Chondrocyte (in vitro differentiated cells): Measurements from ENCODE around the gene CCT5. TPM values are rescaled to one million over a fixed set of nuclear protein-coding genes. Genes with fewer than 3 reads are reported as not detected.
"Not testable (repeated sequence)": the region's sequence is repeated elsewhere in the genome, so short reads cannot be mapped to it uniquely, and the experiment has no call there.

Experiments
- DNase-seq: peaks from one replicate; pipeline ENCODE4 v3.0.0; 2021; ENCODE audit warnings: mixed read lengths, low spot score
- H3K27ac Mint-ChIP-seq: one replicate; pipeline ENCODE4 v1.8.0; 2021; ENCODE audit warnings: mild to moderate bottlenecking, moderate library complexity, mixed read lengths; ENCODE audit not compliant: unreplicated experiment
- H3K27me3 Mint-ChIP-seq: 2 replicates; pipeline ENCODE4 v1.8.0; 2021; ENCODE audit warnings: low read depth, mixed read lengths
- H3K36me3 Mint-ChIP-seq: 2 replicates; pipeline ENCODE4 v1.8.0; 2021; ENCODE audit warnings: low read depth, mixed read lengths
- H3K4me1 Mint-ChIP-seq: 2 replicates; pipeline ENCODE4 v1.8.0; 2021; ENCODE audit warnings: low read depth, mild to moderate bottlenecking, mixed read lengths
- H3K4me3 Mint-ChIP-seq: one replicate; pipeline ENCODE4 v1.8.0; 2021; ENCODE audit warnings: mild to moderate bottlenecking, moderate library complexity, mixed read lengths; ENCODE audit not compliant: unreplicated experiment
- H3K9me3 Mint-ChIP-seq: 2 replicates; pipeline ENCODE4 v1.8.0; 2021; ENCODE audit warnings: low read depth, mixed read lengths
- total RNA-seq: library from RNA; stranded (reverse); gene quantifications from 3 replicates; pipeline ENCODE4 v1.2.1, GENCODE V29; 2021
- TF ChIP-seq, protein P1 (sequence below): fragments of 200-600 bp; sonication (generic); IDR thresholded peaks from 2 replicates; pipeline ENCODE4 v1.5.0; 2021; ENCODE audit warnings: antibody characterized with exemption, mild to moderate bottlenecking, moderate library complexity

CCT5 gene
- total RNA-seq, 1 donor from 2014 or later = 161 TPM

DNA sequence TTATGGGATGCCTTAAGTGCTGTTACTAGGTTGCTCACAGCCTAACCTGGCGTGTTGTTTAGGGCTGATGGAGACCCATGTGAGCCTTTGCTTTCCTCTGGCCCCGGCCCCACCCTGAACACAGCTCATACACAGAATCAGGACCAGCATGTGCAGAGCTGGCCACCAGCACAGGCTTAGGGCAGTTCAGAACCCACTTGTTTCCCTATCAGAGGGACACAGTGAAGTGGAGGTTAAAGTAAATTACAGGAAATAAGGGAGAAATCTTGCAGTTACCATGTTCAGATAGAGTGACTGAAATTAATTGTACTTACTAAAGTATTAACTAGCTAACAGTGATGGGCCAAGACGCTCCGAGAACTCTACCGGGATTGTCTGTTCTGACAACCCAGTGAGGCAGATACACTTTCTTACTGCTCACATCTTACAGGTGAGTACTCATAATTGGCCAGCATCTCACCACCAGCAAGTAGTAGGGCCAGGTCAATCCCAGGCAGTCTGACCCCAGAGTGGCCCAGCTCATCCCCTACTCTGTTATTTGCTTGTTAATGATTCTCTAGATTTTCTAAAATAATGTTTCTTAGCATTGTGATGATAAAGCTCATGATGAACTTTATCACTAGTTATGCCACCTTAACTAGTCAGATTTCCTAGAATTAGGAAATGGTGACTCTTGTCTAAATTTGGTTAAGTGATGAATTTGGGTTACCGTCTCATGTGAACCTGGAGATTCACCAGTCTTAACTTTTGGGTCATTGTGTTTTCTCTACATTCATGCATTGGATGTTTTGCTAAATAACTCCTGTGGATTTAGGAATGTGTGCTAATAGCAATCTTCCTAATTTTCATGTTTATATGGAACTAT lies 15.4 kb downstream of the CCT5 start:
- Mint-ChIP-seq H3K27ac (no peak overlapping the region), H3K4me1 (peaks cover 18% of the 10 kb centered on the region), H3K27me3 (no peaks in the 10 kb centered on the region), H3K36me3 (peaks cover 25% of the 10 kb centered on the region), H3K4me3 (no peak overlapping the region), H3K9me3 (no peaks in the 10 kb centered on the region)
- no peak for DNase-seq
- TF ChIP-seq, protein P1, sequence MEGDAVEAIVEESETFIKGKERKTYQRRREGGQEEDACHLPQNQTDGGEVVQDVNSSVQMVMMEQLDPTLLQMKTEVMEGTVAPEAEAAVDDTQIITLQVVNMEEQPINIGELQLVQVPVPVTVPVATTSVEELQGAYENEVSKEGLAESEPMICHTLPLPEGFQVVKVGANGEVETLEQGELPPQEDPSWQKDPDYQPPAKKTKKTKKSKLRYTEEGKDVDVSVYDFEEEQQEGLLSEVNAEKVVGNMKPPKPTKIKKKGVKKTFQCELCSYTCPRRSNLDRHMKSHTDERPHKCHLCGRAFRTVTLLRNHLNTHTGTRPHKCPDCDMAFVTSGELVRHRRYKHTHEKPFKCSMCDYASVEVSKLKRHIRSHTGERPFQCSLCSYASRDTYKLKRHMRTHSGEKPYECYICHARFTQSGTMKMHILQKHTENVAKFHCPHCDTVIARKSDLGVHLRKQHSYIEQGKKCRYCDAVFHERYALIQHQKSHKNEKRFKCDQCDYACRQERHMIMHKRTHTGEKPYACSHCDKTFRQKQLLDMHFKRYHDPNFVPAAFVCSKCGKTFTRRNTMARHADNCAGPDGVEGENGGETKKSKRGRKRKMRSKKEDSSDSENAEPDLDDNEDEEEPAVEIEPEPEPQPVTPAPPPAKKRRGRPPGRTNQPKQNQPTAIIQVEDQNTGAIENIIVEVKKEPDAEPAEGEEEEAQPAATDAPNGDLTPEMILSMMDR = no peak

DNA sequence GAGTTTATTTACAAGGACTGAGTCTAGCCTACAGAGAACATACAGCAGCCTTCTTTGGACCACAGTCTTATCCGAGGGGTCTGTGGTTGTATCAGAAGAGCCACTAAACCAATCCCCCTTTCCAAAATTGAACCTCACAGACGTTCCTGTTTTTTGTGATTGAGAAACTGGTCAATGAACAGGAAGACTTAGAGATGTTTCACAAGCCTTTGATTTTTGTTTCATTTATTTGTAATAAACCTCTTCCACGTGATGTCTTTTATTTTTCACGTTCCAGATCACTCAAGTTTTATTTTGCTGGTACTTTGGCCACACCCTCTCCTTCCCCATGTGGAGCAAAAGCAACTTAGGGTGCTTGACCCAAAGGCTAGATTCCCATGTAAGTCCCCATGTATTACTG lies 16.1 kb downstream of the CCT5 start:
- no peak overlapping the region for H3K27ac Mint-ChIP-seq
- H3K36me3 Mint-ChIP-seq = peaks cover 21% of the 10 kb centered on the region
- no peaks in the 10 kb centered on the region for H3K27me3 Mint-ChIP-seq
- peaks cover 18% of the 10 kb centered on the region for H3K4me1 Mint-ChIP-seq
- no peaks in the 10 kb centered on the region for H3K9me3 Mint-ChIP-seq
- DNase-seq = no peak
- no peak overlapping the region for H3K4me3 Mint-ChIP-seq
- TF ChIP-seq, protein P1 = no peak

DNA sequence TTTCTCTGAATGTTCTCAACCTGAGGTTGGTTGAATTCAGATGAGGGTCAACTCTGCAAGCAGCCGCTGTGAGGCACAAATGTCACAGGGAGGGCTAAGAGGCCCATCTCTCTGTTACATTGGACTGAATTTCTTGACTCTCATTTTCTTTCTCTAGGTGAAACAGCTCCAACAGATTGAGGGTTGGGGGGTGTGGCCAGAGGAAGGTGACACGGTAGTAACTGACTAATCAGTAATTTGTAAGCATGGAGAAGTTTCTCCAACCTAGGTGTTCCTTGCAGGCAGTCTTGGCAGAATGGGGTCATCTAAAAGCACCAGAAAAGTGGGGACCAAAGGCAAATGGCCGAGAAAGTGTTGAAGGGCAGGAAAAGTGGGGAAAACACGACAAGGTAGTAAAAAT lies 16.8 kb downstream of the CCT5 start:
- H3K27me3 Mint-ChIP-seq = no peaks in the 10 kb centered on the region
- H3K27ac Mint-ChIP-seq = no peak overlapping the region

DNA sequence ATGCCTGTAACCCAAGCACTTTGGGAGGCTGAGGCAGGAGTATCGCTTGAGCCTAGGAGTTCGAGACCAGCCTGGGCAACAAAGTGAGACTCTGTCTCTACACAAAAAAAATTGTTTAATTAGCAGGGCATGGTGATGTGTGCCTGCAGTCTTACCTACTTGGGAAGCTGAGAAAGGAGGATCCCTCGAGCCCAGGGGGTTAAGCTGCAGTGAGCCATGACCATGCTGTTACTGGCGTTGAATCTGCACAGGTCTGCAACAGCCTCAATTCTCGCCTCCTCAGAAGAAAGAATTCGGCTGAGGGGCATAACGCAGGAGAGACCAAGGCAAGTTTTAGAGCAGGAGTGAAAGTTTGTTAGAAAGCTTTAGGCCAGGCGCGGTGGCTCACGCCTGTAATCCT lies 18.0 kb downstream of the CCT5 start:
- H3K27me3 Mint-ChIP-seq = no peaks in the 10 kb centered on the region
- no peak overlapping the region for H3K27ac Mint-ChIP-seq
- no peaks in the 10 kb centered on the region for H3K9me3 Mint-ChIP-seq
- H3K4me3 Mint-ChIP-seq = no peak overlapping the region
- H3K4me1 Mint-ChIP-seq = peaks cover 26% of the 10 kb centered on the region
- DNase-seq = no peak
- TF ChIP-seq, protein P1 = no peak
- H3K36me3 Mint-ChIP-seq = peaks cover 10% of the 10 kb centered on the region

More for the DNA sequence above, 16.8 kb downstream of the CCT5 start:
- Mint-ChIP-seq H3K9me3 (no peaks in the 10 kb centered on the region), H3K4me1 (peaks cover 18% of the 10 kb centered on the region), H3K36me3 (peaks cover 19% of the 10 kb centered on the region), H3K4me3 (no peak overlapping the region)
- DNase-seq = no peak
- TF ChIP-seq, protein P1 = no peak

DNA sequence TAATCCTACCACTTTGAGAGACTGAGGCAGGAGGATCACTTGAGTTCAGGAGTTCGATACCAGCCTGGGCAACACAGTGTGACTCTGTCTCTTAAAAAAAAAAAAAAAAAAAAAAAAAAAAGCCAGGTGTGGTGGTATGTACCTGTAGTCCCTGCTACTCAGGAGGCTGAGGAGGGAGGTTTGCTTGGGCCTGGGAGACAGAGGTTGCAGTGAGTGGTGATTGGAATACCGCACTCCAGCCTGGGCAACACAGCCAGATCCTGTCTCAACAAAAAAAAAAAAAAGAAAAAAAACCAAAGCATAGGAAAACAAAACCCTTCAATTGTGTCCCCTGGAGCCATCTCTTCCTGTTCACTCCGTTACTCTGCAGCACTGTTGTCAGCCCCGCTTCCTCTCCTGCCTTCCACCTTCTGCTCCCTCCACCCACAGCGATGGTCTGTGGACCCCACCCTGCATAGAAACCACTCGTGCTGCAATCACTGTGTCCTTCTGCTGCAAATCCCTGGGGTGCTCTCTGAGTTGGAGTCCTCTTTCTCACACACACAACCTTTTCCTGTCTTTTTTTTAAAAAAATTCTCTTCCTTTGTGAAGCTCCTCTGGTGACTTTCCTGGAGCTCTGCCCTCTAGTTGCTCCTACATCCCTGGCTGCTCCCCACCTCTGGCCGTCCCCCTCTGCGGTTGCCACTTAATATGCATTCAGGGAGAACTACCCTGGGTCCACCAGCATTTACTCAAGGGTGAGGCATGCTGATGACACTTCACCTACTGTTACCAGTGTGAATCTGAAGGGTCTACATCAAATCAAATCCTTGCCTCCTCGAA lies 22.2 kb downstream of the CCT5 start:
- no peaks in the 10 kb centered on the region for H3K9me3 Mint-ChIP-seq
- peaks cover 2% of the 10 kb centered on the region for H3K36me3 Mint-ChIP-seq
- no peak overlapping the region for H3K27ac Mint-ChIP-seq
- TF ChIP-seq, protein P1 = no peak
- H3K4me3 Mint-ChIP-seq = no peak overlapping the region
- peak; percentile 49 for DNase-seq
- H3K27me3 Mint-ChIP-seq = no peaks in the 10 kb centered on the region
- H3K4me1 Mint-ChIP-seq = peaks cover 24% of the 10 kb centered on the region

DNA sequence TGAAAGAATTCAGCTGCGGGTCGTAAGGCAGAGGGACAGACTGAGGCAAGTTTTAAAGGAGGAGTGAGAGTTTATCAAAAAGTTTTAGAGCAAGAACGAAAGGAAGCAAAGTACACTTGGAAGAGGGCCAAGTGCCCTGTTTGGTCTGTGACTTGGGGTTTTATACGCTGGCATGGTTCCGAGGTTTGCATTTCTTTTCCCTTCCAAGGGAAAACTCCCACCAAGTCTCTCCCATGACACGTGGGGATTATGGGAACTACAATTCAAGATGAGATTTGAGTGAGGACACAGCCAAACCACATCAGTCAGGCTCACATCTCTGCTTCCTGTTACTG lies 22.8 kb downstream of the CCT5 start:
- not testable (repeated sequence) for H3K36me3 Mint-ChIP-seq, H3K4me3 Mint-ChIP-seq, DNase-seq

More for the DNA sequence above, 22.8 kb downstream of the CCT5 start:
- peaks cover 18% of the 10 kb centered on the region for H3K4me1 Mint-ChIP-seq
- not testable (repeated sequence) for H3K27me3 Mint-ChIP-seq, H3K27ac Mint-ChIP-seq, H3K9me3 Mint-ChIP-seq
